ENCODE data around the gene ALAS1.

The ALAS1 gene

DNA sequence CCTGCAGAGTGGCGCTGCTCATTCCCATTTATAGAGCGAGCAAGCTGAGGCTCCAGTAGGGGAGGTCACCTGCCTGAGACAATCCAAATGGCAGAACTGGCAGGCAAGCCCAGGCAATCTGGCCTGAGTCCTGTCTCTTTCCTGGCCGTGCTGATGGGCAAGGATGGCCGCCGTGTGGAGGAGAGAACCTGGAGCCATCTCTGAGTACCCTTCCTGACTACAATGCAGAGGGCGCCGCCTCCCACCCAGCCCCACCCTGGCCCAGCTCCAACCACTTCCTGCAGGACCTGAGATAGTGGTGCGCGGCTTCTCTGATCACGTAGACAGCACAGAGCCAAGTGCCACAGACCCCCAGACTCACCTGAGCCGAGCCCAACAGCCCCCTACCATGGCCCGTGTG is 20.5 kb downstream of the ALAS1 start:
- DNase-seq (ENCODE audit: extremely low read depth, low read depth), result no peak
- TF ChIP-seq, protein P1, sequence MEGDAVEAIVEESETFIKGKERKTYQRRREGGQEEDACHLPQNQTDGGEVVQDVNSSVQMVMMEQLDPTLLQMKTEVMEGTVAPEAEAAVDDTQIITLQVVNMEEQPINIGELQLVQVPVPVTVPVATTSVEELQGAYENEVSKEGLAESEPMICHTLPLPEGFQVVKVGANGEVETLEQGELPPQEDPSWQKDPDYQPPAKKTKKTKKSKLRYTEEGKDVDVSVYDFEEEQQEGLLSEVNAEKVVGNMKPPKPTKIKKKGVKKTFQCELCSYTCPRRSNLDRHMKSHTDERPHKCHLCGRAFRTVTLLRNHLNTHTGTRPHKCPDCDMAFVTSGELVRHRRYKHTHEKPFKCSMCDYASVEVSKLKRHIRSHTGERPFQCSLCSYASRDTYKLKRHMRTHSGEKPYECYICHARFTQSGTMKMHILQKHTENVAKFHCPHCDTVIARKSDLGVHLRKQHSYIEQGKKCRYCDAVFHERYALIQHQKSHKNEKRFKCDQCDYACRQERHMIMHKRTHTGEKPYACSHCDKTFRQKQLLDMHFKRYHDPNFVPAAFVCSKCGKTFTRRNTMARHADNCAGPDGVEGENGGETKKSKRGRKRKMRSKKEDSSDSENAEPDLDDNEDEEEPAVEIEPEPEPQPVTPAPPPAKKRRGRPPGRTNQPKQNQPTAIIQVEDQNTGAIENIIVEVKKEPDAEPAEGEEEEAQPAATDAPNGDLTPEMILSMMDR (IDR thresholded peaks at IDR 0.05; ENCODE audit: low read depth, low read length), result no peak

DNA sequence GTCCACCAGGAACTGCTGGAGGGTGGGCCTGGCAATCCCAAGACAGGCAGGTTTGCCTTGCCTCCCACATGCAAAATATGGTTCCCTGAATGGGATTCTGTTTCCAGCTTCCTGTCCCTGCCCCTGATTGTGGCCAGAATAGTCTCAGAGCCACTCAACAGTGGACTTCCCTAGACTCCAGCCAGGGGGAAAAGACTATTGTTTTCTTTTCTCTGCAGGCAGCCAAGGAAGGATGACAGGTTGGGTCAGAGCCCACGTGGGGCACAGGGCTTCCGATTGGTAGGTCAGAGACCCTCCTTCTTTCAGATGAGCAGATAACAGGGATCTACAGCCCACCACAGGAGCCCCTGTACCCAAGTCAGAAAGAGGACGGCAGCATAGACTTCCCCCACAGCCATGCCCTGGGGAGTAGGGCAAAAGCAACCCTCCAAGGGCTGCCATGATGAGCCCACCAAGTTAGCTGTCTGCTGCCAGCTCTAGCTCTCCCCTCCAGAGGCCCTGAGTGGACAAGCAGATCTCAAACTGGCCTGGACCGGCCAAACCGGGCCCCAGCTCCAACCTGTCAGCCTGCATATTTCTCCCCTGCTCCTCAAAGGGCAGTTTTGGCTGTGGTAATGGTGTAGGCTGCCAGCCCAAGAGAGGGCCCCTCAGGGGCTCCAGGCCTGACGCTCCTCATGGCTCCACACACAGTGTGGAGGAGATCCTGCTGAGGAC is 21.1 kb downstream of the ALAS1 start:
- no peak for DNase-seq (ENCODE audit: extremely low read depth, low read depth)
- TF ChIP-seq, protein P1 (IDR thresholded peaks at IDR 0.05; ENCODE audit: low read depth, low read length), result no peak

DNA sequence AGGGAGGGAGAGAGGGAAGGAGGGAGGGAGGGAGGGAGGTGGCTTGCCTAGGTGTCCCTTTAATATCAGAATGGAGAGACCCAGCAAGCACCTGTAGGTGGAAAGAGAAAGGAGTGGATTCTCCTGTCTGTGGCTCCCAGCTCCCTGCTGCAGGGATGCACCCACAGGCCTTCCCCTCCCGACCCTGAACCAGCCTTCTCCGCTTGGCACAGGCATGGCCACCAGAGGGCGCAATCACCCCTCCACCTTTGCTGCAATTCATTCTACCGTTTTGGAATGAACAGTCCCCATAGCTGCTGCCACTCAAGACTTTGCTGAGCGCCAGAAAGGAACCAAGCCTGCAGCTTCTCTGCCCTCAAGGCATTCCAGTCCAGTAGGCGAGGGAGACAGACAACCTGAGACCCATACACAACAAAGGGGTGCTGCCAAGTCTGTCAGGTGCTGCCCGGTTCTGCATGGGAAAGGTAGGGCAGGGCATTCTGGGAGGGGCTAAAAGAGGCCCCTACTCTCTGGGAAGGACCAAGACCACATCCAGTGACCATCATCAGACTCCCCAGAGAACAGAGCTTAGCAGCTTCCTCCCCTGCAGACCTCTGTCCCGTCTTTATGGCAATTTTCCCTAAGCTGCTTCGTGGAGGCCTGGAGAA is 22.5 kb downstream of the ALAS1 start:
- DNase-seq (ENCODE audit: extremely low read depth, low read depth), result no peak
- TF ChIP-seq, protein P1 (IDR thresholded peaks at IDR 0.05; ENCODE audit: low read depth, low read length), result peak; percentile 96

DNA sequence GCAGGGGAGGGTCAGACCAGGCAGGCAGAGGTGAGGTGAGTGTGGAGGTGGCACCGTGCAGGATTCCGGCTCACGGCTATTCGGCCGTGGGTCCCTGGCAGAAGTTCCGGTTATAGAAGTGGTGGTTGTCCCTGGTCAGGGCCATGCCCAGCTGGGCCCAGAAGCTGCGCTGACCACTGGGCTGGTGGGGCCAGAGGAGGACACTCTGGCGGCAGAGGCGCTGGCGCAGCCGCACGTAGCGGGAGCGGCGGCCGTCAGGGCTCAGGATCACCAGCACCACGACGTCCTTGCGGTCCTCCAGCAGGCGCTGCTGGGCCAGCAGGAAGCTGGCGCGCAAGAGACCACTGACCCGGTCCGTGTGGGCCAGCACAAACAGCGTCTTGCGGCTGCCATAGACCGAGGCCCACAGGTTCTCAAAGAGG is 23.2 kb downstream of the ALAS1 start:
- TF ChIP-seq, protein P1 (IDR thresholded peaks at IDR 0.05; ENCODE audit: low read depth, low read length), result no peak
- no peak for DNase-seq (ENCODE audit: extremely low read depth, low read depth)

DNA sequence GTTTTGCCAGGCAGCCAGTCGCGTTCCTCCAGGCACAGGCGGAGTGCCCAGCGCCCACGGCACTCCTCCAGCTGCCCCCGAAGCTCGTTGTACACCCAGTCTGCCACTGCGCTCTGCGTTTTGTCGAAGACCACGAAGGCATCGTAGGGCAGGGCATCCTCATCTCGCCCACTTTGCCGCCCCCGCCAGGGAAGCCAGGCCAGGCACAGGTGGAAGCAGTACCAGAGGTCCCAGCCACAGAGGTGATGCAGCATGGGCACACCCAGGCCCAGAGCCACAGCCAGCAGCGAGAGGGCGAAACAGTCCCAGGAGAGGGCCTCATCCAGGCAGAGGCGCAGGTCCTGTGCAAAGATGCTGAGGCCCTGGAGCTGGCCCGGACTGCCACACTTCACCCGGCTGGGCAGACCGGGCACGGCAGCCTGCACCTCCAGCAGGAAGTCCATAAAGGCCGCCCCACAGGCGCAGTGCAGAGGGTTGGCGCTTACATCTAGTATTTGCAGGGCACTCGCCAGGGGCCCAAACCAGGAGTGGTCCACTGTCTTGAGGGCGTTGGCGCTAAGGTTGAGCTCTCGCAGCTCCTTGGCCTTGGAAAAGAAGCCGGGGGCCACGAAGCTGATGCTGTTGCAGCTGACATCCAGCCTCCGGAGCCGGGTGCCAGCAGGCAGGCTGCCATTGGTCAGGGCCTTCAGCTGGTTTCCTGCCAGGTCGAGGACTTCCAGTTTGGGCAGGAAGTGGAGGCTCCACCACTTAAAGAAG is 23.8 kb downstream of the ALAS1 start:
- TF ChIP-seq, protein P1 (IDR thresholded peaks at IDR 0.05; ENCODE audit: low read depth, low read length), result no peak
- no peak for DNase-seq (ENCODE audit: extremely low read depth, low read depth)

DNA sequence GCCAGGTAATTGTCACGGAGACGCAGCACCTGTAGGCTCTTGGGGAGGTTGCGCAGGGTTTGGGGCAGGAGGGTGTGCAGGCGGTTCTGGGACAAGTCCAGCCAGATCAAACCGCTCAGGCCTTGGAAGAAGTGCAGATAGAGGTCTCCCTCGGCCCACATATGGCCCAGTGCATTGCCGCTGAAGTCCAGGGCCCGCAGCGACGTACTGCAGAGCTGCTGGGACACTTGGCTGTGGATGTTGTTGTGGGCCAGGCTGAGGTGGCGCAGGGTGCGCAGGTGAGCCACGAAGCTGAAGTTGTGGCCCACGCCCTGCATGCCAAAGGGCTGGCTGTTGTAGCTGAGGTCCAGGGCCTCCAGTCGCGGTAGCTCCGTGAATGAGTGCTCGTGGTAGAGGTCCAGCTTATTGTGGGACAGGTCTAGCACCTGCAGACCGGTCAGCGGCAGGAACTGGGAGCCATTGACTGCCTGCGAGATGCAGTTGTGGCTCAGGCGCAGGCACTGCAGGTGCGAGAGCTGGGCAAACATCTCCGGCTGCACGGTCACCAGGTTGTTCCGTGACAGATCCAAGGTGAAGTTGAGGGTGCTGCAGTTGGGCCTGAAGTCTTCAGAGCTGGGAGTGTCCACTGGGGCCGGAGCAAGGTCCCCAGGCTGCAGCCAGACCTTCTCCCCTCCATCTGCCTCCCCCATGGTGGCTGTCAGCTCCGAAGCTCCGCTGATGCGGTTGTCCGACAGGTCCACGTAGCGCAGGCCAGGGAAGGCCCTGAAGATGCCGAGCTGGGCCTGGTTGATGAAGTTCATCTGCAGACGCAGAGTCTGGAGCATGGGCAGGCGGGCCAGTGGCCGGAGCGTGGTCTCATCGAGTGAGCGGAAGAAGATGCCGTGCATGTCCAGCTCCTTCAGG is 24.6 kb downstream of the ALAS1 start:
- TF ChIP-seq, protein P1 (IDR thresholded peaks at IDR 0.05; ENCODE audit: low read depth, low read length), result no peak
- no peak for DNase-seq (ENCODE audit: extremely low read depth, low read depth)

All from AG09319 (cell line).